GM23338 (cell line): ENCODE results near the gene COL25A1. TPM values are rescaled to one million over a fixed set of nuclear protein-coding genes. Genes with fewer than 3 reads are reported as not detected.

ENCODE experiments used
- ATAC-seq: fragments of 200-7000 bp; cut with Tn5 transposase; 3 replicates; pipeline ENCODE4 v1.9.1; 2020
- DNase-seq: peaks from one replicate; pipeline ENCODE4 v3.0.0-alpha.2; 2015; ENCODE audit warnings: low spot score
- H2AFZ ChIP-seq: fragments of 200-600 bp; sonication (generic); 2 replicates; pipeline ENCODE4 v1.8.0; 2016; ENCODE audit warnings: antibody characterized with exemption, mild to moderate bottlenecking, moderate library complexity
- H3F3A ChIP-seq: fragments of 200-600 bp; sonication (generic); replicated peaks from 2 replicates; pipeline ENCODE4 v1.8.0; 2017; ENCODE audit warnings: antibody characterized with exemption, mixed run types, low read depth
- H3K27ac ChIP-seq: fragments of 200-600 bp; sonication (generic); 2 replicates; pipeline ENCODE4 v1.6.1; 2016; ENCODE audit warnings: low read depth
- H3K27me3 ChIP-seq: fragments of 200-600 bp; sonication (generic); 2 replicates; pipeline ENCODE4 v1.8.0; 2016; ENCODE audit warnings: mild to moderate bottlenecking, mixed run types, moderate library complexity; ENCODE audit not compliant: insufficient read depth
- H3K36me3 ChIP-seq: fragments of 200-600 bp; sonication (generic); 2 replicates; pipeline ENCODE4 v1.8.0; 2016; ENCODE audit warnings: mild to moderate bottlenecking; ENCODE audit not compliant: insufficient read depth
- H3K4me1 ChIP-seq: fragments of 200-600 bp; sonication (generic); 2 replicates; pipeline ENCODE4 v1.8.0; 2016; ENCODE audit warnings: mild to moderate bottlenecking, moderate library complexity; ENCODE audit not compliant: insufficient read depth
- H3K4me2 ChIP-seq: fragments of 200-600 bp; sonication (generic); 2 replicates; pipeline ENCODE4 v1.7.1; 2017; ENCODE audit warnings: mixed run types
- H3K4me3 ChIP-seq: fragments of 200-600 bp; sonication (generic); 2 replicates; pipeline ENCODE4 v1.6.1; 2016; ENCODE audit warnings: mixed run types
- H3K79me2 ChIP-seq: fragments of 200-600 bp; sonication (generic); replicated peaks from 2 replicates; pipeline ENCODE4 v1.8.0; 2017; ENCODE audit warnings: mild to moderate bottlenecking; ENCODE audit not compliant: insufficient read depth
- H3K9me2 ChIP-seq: fragments of 200-600 bp; sonication (generic); 2 replicates; pipeline ENCODE4 v1.8.0; 2017; ENCODE audit not compliant: insufficient read depth
- H4K20me1 ChIP-seq: fragments of 200-600 bp; sonication (generic); replicated peaks from 2 replicates; pipeline ENCODE4 v1.8.0; 2017; ENCODE audit warnings: mild to moderate bottlenecking; ENCODE audit not compliant: insufficient read depth
- H3K27ac Mint-ChIP-seq: 2 replicates; pipeline ENCODE4 v1.8.0; 2020; ENCODE audit warnings: inconsistent platforms, mild to moderate bottlenecking, moderate library complexity, mixed read lengths
- H3K27me3 Mint-ChIP-seq: 3 replicates; pipeline ENCODE4 v1.8.0; 2022; ENCODE audit warnings: low read depth, mild to moderate bottlenecking, moderate library complexity, mixed read lengths, inconsistent platforms; ENCODE audit not compliant: insufficient read depth, poor library complexity
- H3K36me3 Mint-ChIP-seq: 3 replicates; pipeline ENCODE4 v1.8.0; 2021; ENCODE audit warnings: low read depth, mild to moderate bottlenecking, inconsistent platforms, moderate library complexity, mixed read lengths
- H3K4me1 Mint-ChIP-seq: 3 replicates; pipeline ENCODE4 v1.8.0; 2020; ENCODE audit warnings: mild to moderate bottlenecking, inconsistent platforms, mixed read lengths
- H3K4me3 Mint-ChIP-seq: 3 replicates; pipeline ENCODE4 v1.8.0; 2021; ENCODE audit warnings: moderate library complexity, mild to moderate bottlenecking, inconsistent platforms, mixed read lengths
- H3K9me3 Mint-ChIP-seq: 3 replicates; pipeline ENCODE4 v1.8.0; 2020; ENCODE audit warnings: moderate library complexity, mild to moderate bottlenecking, inconsistent platforms, mixed read lengths
- CREB1 ChIP-seq: fragments of 250-450 bp; sonication (Bioruptor Pico); IDR thresholded peaks from 2 replicates; pipeline ENCODE4 v1.5.0; 2020; ENCODE audit warnings: low read depth, mild to moderate bottlenecking, moderate library complexity
- CTCF ChIP-seq, 2 experiments: fragments of 200-600 bp in 1 of 2; sonication (generic) in 1 of 2; conservative IDR thresholded peaks; 2 replicates each; pipeline versions ENCODE4 v1.5.1 to v1.6.1; 2016 to 2017; ENCODE audit warnings: antibody characterized with exemption in 2 of 2, low read depth in 2 of 2, mild to moderate bottlenecking in 2 of 2, moderate library complexity in 1 of 2
- ETS1 ChIP-seq: IDR thresholded peaks from 2 replicates; pipeline ENCODE4 v1.6.1; 2016; ENCODE audit warnings: antibody characterized with exemption
- EZH2 ChIP-seq: fragments of 200-600 bp; sonication (generic); IDR thresholded peaks from one replicate; pipeline ENCODE4 v1.8.0; 2017; ENCODE audit warnings: antibody characterized with exemption, mild to moderate bottlenecking, low read depth; ENCODE audit not compliant: unreplicated experiment
- EZH2phosphoT487 ChIP-seq: fragments of 200-600 bp; sonication (generic); IDR thresholded peaks from one replicate; pipeline ENCODE4 v1.8.1; 2018; ENCODE audit warnings: antibody characterized with exemption; ENCODE audit not compliant: unreplicated experiment
- JUNB ChIP-seq: IDR thresholded peaks from one replicate; pipeline ENCODE4 v1.6.1; 2016; ENCODE audit warnings: antibody characterized with exemption; ENCODE audit not compliant: unreplicated experiment
- NANOG ChIP-seq: IDR thresholded peaks from 2 replicates; pipeline ENCODE4 v1.6.1; 2016; ENCODE audit warnings: antibody characterized with exemption, borderline replicate concordance
- POLR2AphosphoS5 ChIP-seq: IDR thresholded peaks from 2 replicates; pipeline ENCODE4 v1.6.1; 2016; ENCODE audit warnings: antibody characterized with exemption, low read depth
- REST ChIP-seq: IDR thresholded peaks from one replicate; pipeline ENCODE4 v1.6.1; 2018; ENCODE audit warnings: antibody characterized with exemption; ENCODE audit not compliant: unreplicated experiment
- STAT1 ChIP-seq: IDR thresholded peaks from one replicate; pipeline ENCODE4 v1.6.1; 2016; ENCODE audit warnings: antibody characterized with exemption; ENCODE audit not compliant: unreplicated experiment
- ZNF114 ChIP-seq: fragments of 250-450 bp; sonication (Bioruptor Pico); IDR thresholded peaks from 2 replicates; pipeline ENCODE4 v1.5.0; 2020; ENCODE audit warnings: mild to moderate bottlenecking, moderate library complexity
- ZNF331 ChIP-seq: fragments of 250-450 bp; sonication (Bioruptor Pico); IDR thresholded peaks from 2 replicates; pipeline ENCODE4 v1.5.0; 2020; ENCODE audit warnings: low read depth, mild to moderate bottlenecking, moderate library complexity
- ZNF462 ChIP-seq: fragments of 250-450 bp; sonication (Bioruptor Pico); IDR thresholded peaks from 2 replicates; pipeline ENCODE4 v1.5.0; 2020; ENCODE audit warnings: mild to moderate bottlenecking, moderate library complexity
- polyA plus RNA-seq: library from polyadenylated mRNA; unstranded; fragments of >200 nt; fragmentation: Nextera tagmentation; extraction: Ambion mirVana; gene quantifications from 2 replicates; pipeline ENCODE4 v1.2.1, GENCODE V29; 2016
- total RNA-seq: library from RNA; depleted of rRNA; stranded (reverse); fragments of >200 nt; shearing (Covaris generic); gene quantifications from 2 replicates; pipeline ENCODE4 v1.2.3, GENCODE V29; 2014

COL25A1 gene
- total and polyA plus RNA-seq, 2 experiments from 2014 or later, result 3.9 to 5.6 TPM

GRCh38 chr4:109025471-109026076 is 276.9 kb downstream of the COL25A1 start:
- H4K20me1 ChIP-seq, result no peaks in the 10 kb centered on the region
- Mint-ChIP-seq H3K27me3 (peaks cover 4% of the 10 kb centered on the region), H3K4me1 (no peaks in the 10 kb centered on the region), H3K27ac (no peak overlapping the region), H3K36me3 (peaks cover 14% of the 10 kb centered on the region), H3K9me3 (peaks cover 15% of the 10 kb centered on the region), H3K4me3 (no peak overlapping the region)
- no peak for TF ChIP-seq ZNF331 (CRISPR knock-in tag)
- no peak for TF ChIP-seq EZH2phosphoT487
- no peak for TF ChIP-seq REST
- TF ChIP-seq ZNF462, result no peak
- no peak for TF ChIP-seq STAT1
- TF ChIP-seq JUNB, result no peak
- TF ChIP-seq CTCF (conservative IDR thresholded peaks at IDR 0.05; ENCODE audit: low read depth in 2 of 2), result no peak
- no peak for TF ChIP-seq POLR2AphosphoS5
- TF ChIP-seq ETS1, result no peak
- no peak for TF ChIP-seq NANOG
- TF ChIP-seq CREB1 (CRISPR knock-in tag), result no peak
- no peak for TF ChIP-seq EZH2
- no peak for TF ChIP-seq ZNF114 (CRISPR knock-in tag)
- DNase-seq, result no peak
- no peak overlapping the region for H3K4me2 ChIP-seq
- H3K79me2 ChIP-seq, result no peaks in the 10 kb centered on the region
- peaks cover 5% of the 10 kb centered on the region; the same call in 1 of the 2 replicates for H3K36me3 ChIP-seq
- H3F3A ChIP-seq, result no peaks in the 10 kb centered on the region
- ATAC-seq, result no peak
- H3K4me1 ChIP-seq, result no peaks in the 10 kb centered on the region
- no peak overlapping the region for H2AFZ ChIP-seq
- no peak overlapping the region for H3K4me3 ChIP-seq
- H3K27ac ChIP-seq, result no peak overlapping the region
- no peaks in the 10 kb centered on the region for H3K27me3 ChIP-seq
- 0 out of 2 replicates have a peak, but pooled peaks cover 2% of the 10 kb centered on the region for H3K9me2 ChIP-seq
